Neural progenitor cell (in vitro differentiated cells): ENCODE results near the gene HTT.

Source experiments
- CTCF ChIP-seq: fragments of 200-600 bp; sonication (generic); IDR thresholded peaks from 2 replicates; pipeline ENCODE4 v1.5.1; 2017; ENCODE audit warnings: antibody characterized with exemption, mild to moderate bottlenecking
- EZH2 ChIP-seq: fragments of 200-600 bp; sonication (generic); IDR thresholded peaks from 2 replicates; pipeline ENCODE4 v1.6.1; 2017; ENCODE audit warnings: antibody characterized with exemption, mild to moderate bottlenecking, moderate library complexity
- EZH2phosphoT487 ChIP-seq: fragments of 200-600 bp; sonication (generic); IDR thresholded peaks from 2 replicates; pipeline ENCODE4 v1.6.1; 2017; ENCODE audit warnings: antibody characterized with exemption

- TF ChIP-seq CTCF (no peak), EZH2 (no peak), EZH2phosphoT487 (no peak)
Observed at GRCh38 chr4:3115637-3116270, 41.3 kb downstream of the HTT start.
